Gastroesophageal sphincter (tissue), 3 donors: ENCODE results near the gene YY1.
A peak's percentile ranks its signal among the peaks of the same experiment; 100 is the strongest.

Experiments
- CTCF ChIP-seq, 4 experiments: fragments of 200-600 bp in 2 of 4; fragments of 450-650 bp in 2 of 4; sonication (generic) in 1 of 4; IDR thresholded peaks; one replicate each; pipeline ENCODE4 v1.5.1; 2017 to 2019; ENCODE audit warnings: antibody characterized with exemption in 4 of 4, mild to moderate bottlenecking in 2 of 4, moderate library complexity in 2 of 4
- EP300 ChIP-seq: sonication (generic); formaldehyde crosslinking; IDR thresholded peaks from one replicate; pipeline ENCODE4 v1.6.1; 2017; ENCODE audit warnings: antibody characterized with exemption, mild to moderate bottlenecking

- TF ChIP-seq CTCF (IDR thresholded peaks at IDR 0.05) = peak; percentile 49 to 73 (median 51)
- no peak for TF ChIP-seq EP300
Measured at GRCh38 chr14:100246809-100247428, 8.0 kb downstream of the YY1 start.
